Upper lobe of left lung (tissue), 4 donors: Measurements from ENCODE around the gene MMP24.

Experiments
- POLR2A ChIP-seq, 4 donors: fragments of 450-650 bp; IDR thresholded peaks; one replicate each; pipeline ENCODE4 v1.5.1; 2016 to 2017; ENCODE audit warnings: antibody characterized with exemption in 4 of 4, mild to moderate bottlenecking in 2 of 4
- TF ChIP-seq, protein P1 (sequence below), 6 experiments: fragments of 450-650 bp in 4 of 6; fragments of 200-600 bp in 2 of 6; sonication (generic) in 2 of 6; IDR thresholded peaks; one replicate each; pipeline ENCODE4 v1.5.1; 2016 to 2019; ENCODE audit warnings: antibody characterized with exemption in 6 of 6

DNA sequence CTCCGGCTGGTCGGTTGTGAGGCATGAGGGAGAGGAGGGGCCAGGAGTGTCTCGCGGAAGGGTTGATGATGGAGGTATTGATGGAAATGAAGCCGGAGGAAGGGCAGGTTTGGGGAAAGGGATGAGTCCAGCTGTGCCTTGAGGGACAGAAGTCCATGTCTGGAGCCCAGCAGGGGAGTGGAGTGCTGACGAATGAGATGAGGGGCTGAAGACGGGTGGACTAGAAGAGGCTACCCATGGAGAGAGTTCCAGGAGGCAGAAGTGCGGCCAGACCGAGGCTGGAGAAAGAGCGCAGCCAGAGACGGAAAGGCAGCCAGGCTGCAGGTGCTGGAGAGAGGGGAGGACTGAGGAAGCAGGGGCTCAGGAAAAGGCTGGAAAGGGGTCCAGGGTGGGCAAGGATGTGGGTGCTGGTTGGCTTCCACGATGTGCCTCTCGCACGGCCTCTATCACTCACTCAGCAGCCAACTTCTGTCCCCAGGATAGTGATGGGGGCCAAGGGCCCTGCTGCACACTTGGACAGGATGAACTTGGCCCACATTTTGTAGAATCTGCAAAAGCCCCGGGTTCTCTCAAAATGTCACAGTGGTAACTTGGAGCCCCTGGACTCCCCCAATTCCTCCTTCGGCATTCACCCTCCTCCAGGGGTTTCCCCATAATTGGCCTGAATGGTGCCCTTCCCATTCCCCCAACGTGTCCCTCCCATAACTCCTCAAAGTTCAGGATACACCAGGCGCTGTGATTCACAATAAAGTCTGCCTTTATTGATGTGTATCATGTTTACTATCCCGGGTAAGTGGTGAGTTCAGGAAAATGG is 58.7 kb downstream of the MMP24 start:
- TF ChIP-seq, protein P1, sequence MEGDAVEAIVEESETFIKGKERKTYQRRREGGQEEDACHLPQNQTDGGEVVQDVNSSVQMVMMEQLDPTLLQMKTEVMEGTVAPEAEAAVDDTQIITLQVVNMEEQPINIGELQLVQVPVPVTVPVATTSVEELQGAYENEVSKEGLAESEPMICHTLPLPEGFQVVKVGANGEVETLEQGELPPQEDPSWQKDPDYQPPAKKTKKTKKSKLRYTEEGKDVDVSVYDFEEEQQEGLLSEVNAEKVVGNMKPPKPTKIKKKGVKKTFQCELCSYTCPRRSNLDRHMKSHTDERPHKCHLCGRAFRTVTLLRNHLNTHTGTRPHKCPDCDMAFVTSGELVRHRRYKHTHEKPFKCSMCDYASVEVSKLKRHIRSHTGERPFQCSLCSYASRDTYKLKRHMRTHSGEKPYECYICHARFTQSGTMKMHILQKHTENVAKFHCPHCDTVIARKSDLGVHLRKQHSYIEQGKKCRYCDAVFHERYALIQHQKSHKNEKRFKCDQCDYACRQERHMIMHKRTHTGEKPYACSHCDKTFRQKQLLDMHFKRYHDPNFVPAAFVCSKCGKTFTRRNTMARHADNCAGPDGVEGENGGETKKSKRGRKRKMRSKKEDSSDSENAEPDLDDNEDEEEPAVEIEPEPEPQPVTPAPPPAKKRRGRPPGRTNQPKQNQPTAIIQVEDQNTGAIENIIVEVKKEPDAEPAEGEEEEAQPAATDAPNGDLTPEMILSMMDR (IDR thresholded peaks at IDR 0.05) = no peak
- TF ChIP-seq POLR2A (IDR thresholded peaks at IDR 0.05) = no peak
